Kidney (tissue), 19 donors: Measurements from ENCODE around the gene ANKRD20A1. TPM values are rescaled to one million over a fixed set of nuclear protein-coding genes. Genes with fewer than 3 reads are reported as not detected.
"Not testable (repeated sequence)": the region's sequence is repeated elsewhere in the genome, so short reads cannot be mapped to it uniquely, and the experiment has no call there.

ENCODE experiments used
- DNase-seq, 5 donors: peaks; one replicate each; pipeline ENCODE4 v3.0.0-alpha.2; 2013 to 2020
- FAIRE-seq: peaks from 2 replicates; lab custom pipeline; 2012; peaks lifted over from hg19 to GRCh38; lab: Jason Lieb, UNC
- H3K27ac ChIP-seq, 2 donors: one replicate each; pipeline ENCODE4 v1.7.0; 2013; ENCODE audit warnings: low read depth in 2 of 2, low read length in 2 of 2, inconsistent platforms in 1 of 2
- H3K27me3 ChIP-seq: one replicate; pipeline ENCODE4 v1.7.1; 2013; ENCODE audit warnings: low read length, inconsistent platforms; ENCODE audit not compliant: control insufficient read depth, insufficient read depth
- H3K36me3 ChIP-seq, 3 donors: one replicate each; pipeline versions ENCODE4 v1.7.0 to v1.7.1; 2013; ENCODE audit warnings: low read length in 3 of 3, control low read depth in 1 of 3, inconsistent platforms in 1 of 3; ENCODE audit not compliant: insufficient read depth in 3 of 3, control insufficient read depth in 2 of 3
- H3K4me1 ChIP-seq, 3 donors: one replicate each; pipeline versions ENCODE4 v1.7.0 to v1.7.1; 2013; ENCODE audit warnings: low read length in 3 of 3, inconsistent platforms in 1 of 3, low read depth in 1 of 3; ENCODE audit not compliant: control insufficient read depth in 2 of 3, insufficient read depth in 2 of 3
- H3K4me3 ChIP-seq, 3 donors: one replicate each; pipeline versions ENCODE4 v1.7.0 to v1.8.1; 2013; ENCODE audit warnings: low read length in 3 of 3, control low read depth in 1 of 3, inconsistent platforms in 1 of 3
- H3K9ac ChIP-seq, 3 donors: one replicate each; pipeline versions ENCODE4 v1.7.0 to v1.7.1; 2013; ENCODE audit warnings: low read length in 3 of 3, control low read depth in 1 of 3, inconsistent platforms in 1 of 3
- H3K9me3 ChIP-seq, 3 donors: one replicate each; pipeline versions ENCODE4 v1.7.0 to v1.7.1; 2013; ENCODE audit warnings: low read length in 3 of 3, control low read depth in 1 of 3, inconsistent platforms in 1 of 3; ENCODE audit not compliant: control insufficient read depth in 2 of 3, insufficient read depth in 1 of 3
- intact Hi-C: fragments of 100-400 bp; cut with DNase I; formaldehyde crosslinking; loops from one replicate; pipeline ENCODE4 v1.11.1; 2022
- long read RNA-seq, 10 donors: library from polyadenylated mRNA in 1 of 10; unstranded in 1 of 10; transcript quantifications; one replicate each; pipeline ENCODE4 v2.0.0 and lab custom pipeline, GENCODE V29; 2021 to 2026
- polyA plus RNA-seq: library from polyadenylated mRNA; stranded (reverse); fragments of 350-450 nt; fragmentation: Illumina TruSeq; extraction: RNeasy Lipid Tissue Mini Kit (QIAGEN cat#74804); gene quantifications from one replicate; pipeline ENCODE4 v1.2.3, GENCODE V29; 2014; ENCODE audit warnings: low read depth, low replicate concordance; ENCODE audit not compliant: insufficient read depth
- total RNA-seq: library from RNA; stranded (reverse); fragmentation: NEBNext Ultra II Directional; extraction: Animal tissue kit (Norgen Biotek cat#: 25700); gene quantifications from one replicate; pipeline ENCODE4 v1.2.1, GENCODE V29; 2021
- donor health status: control.
- donor health status: control.
- donor health status: DM: yes; HTN: yes; CAD: no.
- donor health status: Normal renal cell carcinoma (clear cell type).

ANKRD20A1 gene
- 4.2 TPM for total RNA-seq
- polyA plus RNA-seq: not detected
- long read RNA-seq, donor 1: 0 reads
- long read RNA-seq, donor 2: 0 reads
- long read RNA-seq, donor 3: 0 reads
- long read RNA-seq, donor 4, partial matches to known transcripts: 0 of 1 reads
- long read RNA-seq, donor 4, other reads (novel, unspliced or antisense): 0 of 1 reads
- long read RNA-seq, donor 5: 0 reads
- long read RNA-seq, donor 6: 0 reads
- long read RNA-seq, donor 7, partial matches to known transcripts: 1 of 2 reads
- long read RNA-seq, donor 7, other reads (novel, unspliced or antisense): 1 of 2 reads
- long read RNA-seq, donor 8: 0 reads
- long read RNA-seq, donor 9: 0 reads
- long read RNA-seq, donor 10, partial matches to known transcripts: 0 of 1 reads
- long read RNA-seq, donor 10, other reads (novel, unspliced or antisense): 0 of 1 reads

- H3K9me3 ChIP-seq, H3K27me3 ChIP-seq, H3K4me3 ChIP-seq, FAIRE-seq, H3K27ac ChIP-seq, H3K9ac ChIP-seq, H3K4me1 ChIP-seq, H3K36me3 ChIP-seq, intact Hi-C loops: not testable (repeated sequence)
- peak in 2 of 5 donors; percentile 15 to 68 for DNase-seq
Observed at GRCh38 chr9:67858871-67859270, at the start of gene ANKRD20A1. Gene ANKRD20A1, plus strand, starts transcription at chr9:67858931. Its CDS starts 496 bp downstream, at chr9:67859427.

- H3K4me3 ChIP-seq, H3K27ac ChIP-seq, DNase-seq, H3K4me1 ChIP-seq, H3K9ac ChIP-seq, H3K9me3 ChIP-seq, H3K27me3 ChIP-seq, FAIRE-seq, H3K36me3 ChIP-seq, intact Hi-C loops: not testable (repeated sequence)
Observed at GRCh38 chr9:67832088-67832487, 26.6 kb upstream of the ANKRD20A1 start.
